HUES6 (cell line): ENCODE data around the gene NKX1-1.

Experiments used
- H3K27ac ChIP-seq: 2 replicates; pipeline ENCODE4 v1.7.0; 2013; ENCODE audit warnings: low read depth, mild to moderate bottlenecking, low read length, inconsistent platforms
- H3K27me3 ChIP-seq: 2 replicates; pipeline ENCODE4 v1.6.1; 2013; ENCODE audit warnings: low read length; ENCODE audit not compliant: control insufficient read depth, insufficient read depth
- H3K36me3 ChIP-seq: 2 replicates; pipeline ENCODE4 v1.6.1; 2013; ENCODE audit warnings: low read length; ENCODE audit not compliant: control insufficient read depth, insufficient read depth
- H3K4me1 ChIP-seq: 2 replicates; pipeline ENCODE4 v1.6.1; 2013; ENCODE audit warnings: low read length; ENCODE audit not compliant: control insufficient read depth, insufficient read depth
- H3K4me3 ChIP-seq: 2 replicates; pipeline ENCODE4 v1.5.1; 2013; ENCODE audit warnings: low read depth, low read length
- H3K9ac ChIP-seq: one replicate; pipeline ENCODE4 v1.6.1; 2013; ENCODE audit warnings: mild to moderate bottlenecking, low read length
- H3K9me3 ChIP-seq: 2 replicates; pipeline ENCODE4 v1.6.1; 2013; ENCODE audit warnings: low read depth, low read length; ENCODE audit not compliant: control insufficient read depth, insufficient read depth

Gene NKX1-1

GRCh38 chr4:1367230-1367935 lies 38.9 kb downstream of the NKX1-1 start:
- Histone ChIP-seq H3K9ac (no peak overlapping the region), H3K4me1 (no peaks in the 10 kb centered on the region), H3K27me3 (no peaks in the 10 kb centered on the region), H3K9me3 (no peaks in the 10 kb centered on the region), H3K36me3 (peaks cover 34% of the 10 kb centered on the region), H3K27ac (no peak overlapping the region), H3K4me3 (no peak overlapping the region)

- Histone ChIP-seq H3K27me3 (no peaks in the 10 kb centered on the region), H3K9me3 (no peaks in the 10 kb centered on the region), H3K4me1 (no peaks in the 10 kb centered on the region), H3K36me3 (peaks cover 27% of the 10 kb centered on the region), H3K27ac (no peak overlapping the region), H3K4me3 (no peak overlapping the region), H3K9ac (no peak overlapping the region)
These were observed 39.6 kb downstream of the NKX1-1 start for GRCh38 chr4:1366371-1367229.

GRCh38 chr4:1365271-1366178 lies 40.7 kb downstream of the NKX1-1 start:
- no peak overlapping the region for H3K27ac ChIP-seq
- H3K9ac ChIP-seq: no peak overlapping the region
- H3K4me3 ChIP-seq: no peak overlapping the region
- peaks cover 21% of the 10 kb centered on the region for H3K36me3 ChIP-seq
- no peaks in the 10 kb centered on the region for H3K4me1 ChIP-seq
- H3K27me3 ChIP-seq: no peaks in the 10 kb centered on the region
- H3K9me3 ChIP-seq: no peaks in the 10 kb centered on the region

GRCh38 chr4:1364748-1365147 lies 41.5 kb downstream of the NKX1-1 start:
- Histone ChIP-seq H3K27me3 (no peaks in the 10 kb centered on the region), H3K9ac (no peak overlapping the region), H3K27ac (no peak overlapping the region), H3K4me1 (no peaks in the 10 kb centered on the region), H3K9me3 (no peaks in the 10 kb centered on the region), H3K4me3 (no peak overlapping the region), H3K36me3 (peaks cover 25% of the 10 kb centered on the region)

GRCh38 chr4:1364217-1364616 lies 42.0 kb downstream of the NKX1-1 start:
- H3K36me3 ChIP-seq: peaks cover 27% of the 10 kb centered on the region
- H3K27ac ChIP-seq: no peak overlapping the region
- H3K9ac ChIP-seq: no peak overlapping the region
- no peaks in the 10 kb centered on the region for H3K9me3 ChIP-seq
- no peaks in the 10 kb centered on the region for H3K4me1 ChIP-seq
- no peak overlapping the region for H3K4me3 ChIP-seq
- no peaks in the 10 kb centered on the region for H3K27me3 ChIP-seq

GRCh38 chr4:1363513-1363912 lies 42.7 kb downstream of the NKX1-1 start:
- H3K9ac ChIP-seq: no peak overlapping the region
- H3K4me1 ChIP-seq: no peaks in the 10 kb centered on the region
- no peaks in the 10 kb centered on the region for H3K27me3 ChIP-seq
- H3K36me3 ChIP-seq: peaks cover 32% of the 10 kb centered on the region
- no peak overlapping the region for H3K27ac ChIP-seq
- no peaks in the 10 kb centered on the region for H3K9me3 ChIP-seq
- H3K4me3 ChIP-seq: no peak overlapping the region

- Histone ChIP-seq H3K4me1 (no peaks in the 10 kb centered on the region), H3K27ac (no peak overlapping the region), H3K36me3 (peaks cover 28% of the 10 kb centered on the region)
These were observed 43.7 kb downstream of the NKX1-1 start for GRCh38 chr4:1362521-1362920.

GRCh38 chr4:1362046-1362445 lies 44.2 kb downstream of the NKX1-1 start:
- H3K4me1 ChIP-seq: no peaks in the 10 kb centered on the region
- no peak overlapping the region for H3K4me3 ChIP-seq
- no peak overlapping the region for H3K9ac ChIP-seq
- H3K27ac ChIP-seq: no peak overlapping the region
- peaks cover 32% of the 10 kb centered on the region for H3K36me3 ChIP-seq
- H3K27me3 ChIP-seq: no peaks in the 10 kb centered on the region
- H3K9me3 ChIP-seq: no peaks in the 10 kb centered on the region

More at GRCh38 chr4:1362521-1362920, 43.7 kb downstream of the NKX1-1 start:
- H3K9ac ChIP-seq: no peak overlapping the region
- H3K9me3 ChIP-seq: no peaks in the 10 kb centered on the region
- H3K4me3 ChIP-seq: no peak overlapping the region
- no peaks in the 10 kb centered on the region for H3K27me3 ChIP-seq

- H3K9me3 ChIP-seq: no peaks in the 10 kb centered on the region
- peaks cover 32% of the 10 kb centered on the region for H3K36me3 ChIP-seq
- no peak overlapping the region for H3K4me3 ChIP-seq
- H3K27me3 ChIP-seq: no peaks in the 10 kb centered on the region
- no peaks in the 10 kb centered on the region for H3K4me1 ChIP-seq
- no peak overlapping the region for H3K9ac ChIP-seq
- no peak overlapping the region for H3K27ac ChIP-seq
These were observed 44.8 kb downstream of the NKX1-1 start for GRCh38 chr4:1361431-1361830.

- H3K27me3 ChIP-seq: no peaks in the 10 kb centered on the region
These were observed 45.6 kb downstream of the NKX1-1 start for GRCh38 chr4:1360423-1361283.

More at GRCh38 chr4:1360423-1361283, 45.6 kb downstream of the NKX1-1 start:
- Histone ChIP-seq H3K9ac (no peak overlapping the region), H3K4me1 (no peaks in the 10 kb centered on the region), H3K27ac (no peak overlapping the region), H3K36me3 (peaks cover 37% of the 10 kb centered on the region), H3K9me3 (no peaks in the 10 kb centered on the region), H3K4me3 (no peak overlapping the region)
